GM23248 (cell line): ENCODE results near the gene RXRA.

Experiments used
- EZH2 ChIP-seq: fragments of 200-600 bp; sonication (generic); IDR thresholded peaks from 2 replicates; pipeline ENCODE4 v1.6.1; 2018; ENCODE audit warnings: antibody characterized with exemption, mild to moderate bottlenecking; ENCODE audit not compliant: insufficient read depth, poor library complexity, severe bottlenecking
- EZH2phosphoT487 ChIP-seq: fragments of 200-600 bp; sonication (generic); IDR thresholded peaks from 2 replicates; pipeline ENCODE4 v1.6.1; 2018; ENCODE audit warnings: antibody characterized with exemption, moderate library complexity, mild to moderate bottlenecking, low read depth; ENCODE audit not compliant: insufficient read depth

- TF ChIP-seq EZH2: no peak
- TF ChIP-seq EZH2phosphoT487: no peak
Measured at GRCh38 chr9:134484479-134484878, 158.2 kb downstream of the RXRA start.
